EL (cell line): ENCODE measurements around the gene TMEM205.
A peak's percentile ranks its signal among the peaks of the same experiment; 100 is the strongest.
"Not testable (repeated sequence)": the region's sequence is repeated elsewhere in the genome, so short reads cannot be mapped to it uniquely, and the experiment has no call there.

Experiments
- DNase-seq: peaks from one replicate; pipeline ENCODE4 v3.0.0-alpha.2; 2016

The TMEM205 gene

GRCh38 chr19:11370744-11371143, 24.7 kb upstream of the TMEM205 start:
- no peak for DNase-seq

DNA sequence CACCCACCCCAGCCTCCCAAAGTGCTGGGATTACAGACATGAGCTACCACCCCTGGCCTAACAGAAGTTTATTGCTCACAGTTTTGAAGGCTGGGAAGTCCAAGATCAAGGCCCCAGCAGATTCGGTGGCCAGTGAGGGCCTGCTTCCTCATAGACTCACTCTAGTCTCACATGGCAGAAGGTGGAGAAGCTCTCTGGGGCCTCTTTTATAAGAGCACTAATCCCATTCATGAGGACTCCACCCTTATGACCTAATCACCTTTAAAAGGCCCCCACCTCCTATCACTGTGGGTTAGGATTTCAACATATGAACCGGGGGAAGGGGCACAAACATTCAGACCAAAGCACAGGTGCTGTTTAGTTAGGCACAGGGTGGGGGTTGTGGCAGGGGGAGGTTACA, 21.5 kb upstream of the TMEM205 start:
- DNase-seq: no peak

- no peak for DNase-seq
Measured at GRCh38 chr19:11365557-11366117, 19.6 kb upstream of the TMEM205 start.

DNA sequence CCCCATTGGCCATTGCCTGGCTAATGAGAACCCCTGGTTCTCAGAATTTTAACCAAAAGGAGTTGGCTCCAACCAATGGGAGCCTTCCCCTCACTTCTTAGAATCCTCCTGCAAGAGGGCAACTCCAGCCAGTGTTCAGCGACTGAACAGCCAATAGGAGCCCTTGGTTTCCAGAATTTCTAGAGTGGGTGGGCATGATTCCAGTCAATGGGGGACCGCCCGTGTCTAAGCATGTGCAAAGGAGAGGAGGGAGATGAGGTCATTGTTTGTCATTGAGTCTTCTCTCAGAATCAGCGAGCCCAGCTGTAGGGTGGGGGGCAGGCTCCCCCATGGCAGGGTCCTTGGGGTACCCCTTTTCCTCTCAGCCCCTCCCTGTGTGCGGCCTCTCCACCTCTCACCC, 18.9 kb upstream of the TMEM205 start:
- DNase-seq: no peak

- DNase-seq: no peak
Measured at GRCh38 chr19:11364296-11364904, 18.3 kb upstream of the TMEM205 start.

GRCh38 chr19:11363881-11364280, 17.8 kb upstream of the TMEM205 start:
- DNase-seq: no peak

DNA sequence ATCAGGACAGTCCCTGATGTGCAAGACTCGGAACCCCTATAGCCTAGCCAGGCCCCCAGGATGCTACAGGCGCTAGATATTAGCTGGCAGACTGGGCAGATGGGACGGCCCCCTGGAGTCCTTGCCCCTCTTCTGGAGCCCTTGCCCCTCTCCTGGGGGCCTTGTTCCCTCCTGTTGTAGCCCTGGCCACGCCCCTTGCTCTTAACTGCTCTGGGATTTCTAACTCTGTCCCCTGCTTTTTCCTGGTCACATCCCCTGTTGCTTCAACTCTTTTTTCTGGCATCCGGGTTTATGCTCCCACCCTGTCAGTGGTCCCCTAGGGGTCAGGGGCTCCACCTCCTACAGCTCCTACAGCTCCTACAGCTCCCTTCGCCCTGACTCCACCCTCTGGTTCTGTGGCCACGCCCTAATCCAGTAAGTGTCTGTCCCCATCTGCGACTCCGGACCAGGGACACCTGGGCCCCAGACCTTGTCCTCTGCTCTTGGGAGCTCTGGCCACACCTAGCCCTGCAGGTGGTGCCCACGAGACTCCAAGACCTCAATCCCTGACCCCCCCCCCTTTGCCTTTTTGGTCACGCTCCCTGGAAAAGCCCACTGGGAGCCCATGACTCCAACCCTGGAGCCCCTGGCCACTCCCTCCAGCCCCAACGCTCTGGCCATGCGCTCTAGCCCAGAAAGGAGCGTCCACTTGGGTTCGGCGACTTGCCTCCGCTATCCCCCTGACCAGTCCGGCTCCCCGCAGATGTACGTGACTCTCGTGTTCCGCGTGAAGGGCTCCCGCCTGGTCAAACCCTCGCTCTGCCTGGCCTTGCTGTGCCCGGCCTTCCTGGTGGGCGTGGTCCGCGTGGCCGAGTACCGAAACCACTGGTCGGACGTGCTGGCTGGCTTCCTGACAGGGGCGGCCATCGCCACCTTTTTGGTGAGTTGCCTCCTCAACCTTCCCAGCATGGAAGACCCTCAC, 16.0 kb upstream of the TMEM205 start:
- no peak for DNase-seq

- DNase-seq: no peak
Measured at GRCh38 chr19:11361037-11361770, 15.1 kb upstream of the TMEM205 start.

DNA sequence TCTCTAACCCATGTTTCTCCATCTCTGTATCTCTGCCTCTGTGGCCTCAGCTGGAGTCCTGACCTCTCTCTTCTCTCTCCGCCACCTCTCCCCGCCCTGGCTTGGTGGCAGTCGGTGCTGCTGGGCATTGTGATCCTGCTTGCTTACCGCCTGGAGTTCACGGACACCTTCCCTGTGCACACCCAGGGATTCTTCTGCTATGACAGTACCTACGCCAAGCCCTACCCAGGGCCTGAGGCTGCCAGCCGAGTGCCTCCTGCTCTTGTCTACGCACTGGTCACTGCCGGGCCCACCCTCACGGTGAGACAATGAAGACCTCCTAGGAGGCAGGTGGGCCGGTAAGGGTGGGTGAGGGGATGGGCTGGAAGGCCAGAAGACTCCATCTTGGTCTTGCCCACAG, 13.4 kb upstream of the TMEM205 start:
- DNase-seq: no peak

DNA sequence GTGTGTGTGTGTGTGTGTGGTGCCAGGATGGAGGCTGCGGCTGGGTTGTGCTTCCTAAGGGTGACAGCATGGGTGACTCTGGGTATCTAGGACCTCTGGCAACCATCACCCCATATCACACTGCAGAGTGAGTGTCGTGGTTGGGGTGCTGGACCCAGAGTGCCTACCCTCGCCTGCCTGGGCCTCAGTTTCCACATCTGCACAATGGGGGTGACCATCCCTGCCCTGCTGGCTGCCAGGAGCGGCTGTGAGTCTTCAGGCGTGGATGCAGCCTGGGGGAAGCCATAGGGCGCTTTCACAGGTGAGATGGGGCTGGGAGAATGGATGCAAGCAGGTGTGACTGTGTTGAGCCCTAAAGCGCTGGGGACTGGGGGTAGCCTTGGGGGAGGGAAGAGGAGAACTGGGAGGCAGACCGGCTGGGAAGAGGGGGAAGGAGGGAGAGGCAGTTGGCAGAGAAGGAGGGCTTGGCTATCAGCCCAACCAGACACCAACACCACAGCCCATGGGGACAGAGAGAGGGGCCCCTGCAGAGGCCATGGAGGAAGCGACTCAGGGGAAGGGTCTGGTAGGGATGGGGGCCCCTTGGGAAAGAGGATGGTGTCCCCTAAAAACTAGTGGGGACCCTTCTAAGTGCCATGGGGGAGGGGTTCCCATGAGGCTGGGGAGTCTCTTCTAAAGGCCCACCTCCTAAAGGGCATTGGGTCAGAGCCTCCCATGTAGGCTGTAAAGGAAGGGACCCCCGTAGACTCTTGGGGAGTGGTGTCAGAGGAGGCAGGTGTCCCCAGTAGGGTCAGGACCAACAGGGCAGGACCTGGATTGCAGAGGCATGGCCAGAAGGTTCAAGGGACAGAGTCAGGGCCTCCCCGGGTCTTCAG, 10.8 kb upstream of the TMEM205 start:
- no peak for DNase-seq

- no peak for DNase-seq
Measured at GRCh38 chr19:11356074-11356397, 10.0 kb upstream of the TMEM205 start.

GRCh38 chr19:11355160-11356073, 9.3 kb upstream of the TMEM205 start, which contains the start of gene PLPPR2:
Gene PLPPR2, plus strand, starts transcription at chr19:11355432. Its CDS starts 2,242 bp downstream, at chr19:11357674.
- peak; percentile 92 for DNase-seq

GRCh38 chr19:11354102-11354501, 8.0 kb upstream of the TMEM205 start:
- not testable (repeated sequence) for DNase-seq

DNA sequence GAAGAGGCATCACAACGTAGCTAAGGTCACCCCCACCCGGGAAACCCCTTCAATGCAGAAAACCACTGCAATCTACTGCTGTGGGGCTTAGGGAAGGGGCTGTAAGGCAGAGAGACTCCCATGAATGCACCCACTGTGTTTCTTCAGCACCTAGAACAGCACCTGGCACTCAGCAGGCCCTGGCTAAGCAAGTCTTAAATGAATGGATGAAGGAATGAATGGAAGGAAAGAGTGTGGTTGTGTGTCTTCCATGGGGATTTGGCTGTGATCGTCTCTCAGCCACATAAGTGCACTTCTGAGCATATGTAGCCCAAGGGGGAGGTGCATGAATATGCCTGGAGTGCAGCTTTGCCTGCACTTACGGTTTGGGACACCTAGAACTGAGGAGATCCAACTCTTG, 3.1 kb upstream of the TMEM205 start:
- DNase-seq: no peak

- no peak for DNase-seq
Measured at GRCh38 chr19:11347546-11348039, 1.5 kb upstream of the TMEM205 start.

- DNase-seq: no peak
Measured at GRCh38 chr19:11345122-11345803, 805 bp downstream of the TMEM205 start.

GRCh38 chr19:11342429-11342828, 3.6 kb downstream of the TMEM205 start:
- no peak for DNase-seq

- DNase-seq: not testable (repeated sequence)
Measured at GRCh38 chr19:11340099-11340467, 6.0 kb downstream of the TMEM205 start.

- DNase-seq: peak; percentile 84
Measured at GRCh38 chr19:11339254-11340098, 6.6 kb downstream of the TMEM205 start, which contains the start of gene RAB3D. Gene RAB3D, minus strand, starts transcription at chr19:11339657. Its CDS starts 2,258 bp downstream, at chr19:11337399.
